NCI-H1417 (cell line): ENCODE measurements around the gene PLCB3.
A peak's percentile ranks its signal among the peaks of the same experiment; 100 is the strongest.

Source experiments
- DNase-seq, 3 experiments: peaks; one replicate each; lab custom pipeline; 2025; lab: John Stamatoyannopoulos, UW

Gene PLCB3

GRCh38 chr11:64222651-64223000 is 28.7 kb upstream of the PLCB3 start:
- DNase-seq: peak in 1 of 3 experiments; percentile 75

- DNase-seq: no peak
These were observed 28.2 kb upstream of the PLCB3 start for GRCh38 chr11:64223001-64223651.

DNA sequence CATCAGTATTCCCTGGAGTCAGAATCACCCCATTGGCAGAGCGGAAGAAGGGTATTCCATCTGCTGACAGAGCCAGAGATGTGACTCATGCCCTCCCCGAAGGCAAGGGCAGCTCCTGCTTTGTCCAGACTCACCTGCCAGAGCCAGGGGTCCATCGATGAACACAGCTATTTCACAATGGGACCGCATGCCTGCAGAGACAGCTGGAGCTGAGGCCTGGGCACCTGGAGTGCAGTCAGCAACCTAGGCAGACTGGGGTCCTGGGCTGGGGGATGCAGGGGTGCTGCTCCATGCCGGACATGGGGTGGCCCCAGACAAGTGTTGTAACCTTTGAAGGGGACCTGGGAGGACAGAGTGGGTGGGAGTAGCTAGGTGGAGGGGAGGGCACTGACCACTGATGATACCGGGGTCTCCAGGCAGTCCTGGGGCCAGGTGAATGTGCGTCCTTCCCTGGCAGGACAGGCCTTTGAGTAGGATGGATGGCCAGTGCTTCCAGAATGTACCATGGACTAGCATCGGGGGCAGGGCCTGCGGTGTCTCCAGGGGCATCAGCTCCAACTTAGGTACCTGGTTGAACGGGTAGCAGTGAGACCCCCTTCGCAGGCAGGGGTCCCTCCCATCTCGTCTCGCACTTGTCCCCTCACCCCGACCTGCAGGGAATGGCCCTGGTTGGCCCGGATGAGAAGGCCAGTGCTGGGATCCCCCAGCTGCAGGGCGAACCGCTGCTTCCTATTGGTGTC is 27.0 kb upstream of the PLCB3 start:
- no peak for DNase-seq

GRCh38 chr11:64224891-64225607 is 26.3 kb upstream of the PLCB3 start:
- DNase-seq: no peak

DNA sequence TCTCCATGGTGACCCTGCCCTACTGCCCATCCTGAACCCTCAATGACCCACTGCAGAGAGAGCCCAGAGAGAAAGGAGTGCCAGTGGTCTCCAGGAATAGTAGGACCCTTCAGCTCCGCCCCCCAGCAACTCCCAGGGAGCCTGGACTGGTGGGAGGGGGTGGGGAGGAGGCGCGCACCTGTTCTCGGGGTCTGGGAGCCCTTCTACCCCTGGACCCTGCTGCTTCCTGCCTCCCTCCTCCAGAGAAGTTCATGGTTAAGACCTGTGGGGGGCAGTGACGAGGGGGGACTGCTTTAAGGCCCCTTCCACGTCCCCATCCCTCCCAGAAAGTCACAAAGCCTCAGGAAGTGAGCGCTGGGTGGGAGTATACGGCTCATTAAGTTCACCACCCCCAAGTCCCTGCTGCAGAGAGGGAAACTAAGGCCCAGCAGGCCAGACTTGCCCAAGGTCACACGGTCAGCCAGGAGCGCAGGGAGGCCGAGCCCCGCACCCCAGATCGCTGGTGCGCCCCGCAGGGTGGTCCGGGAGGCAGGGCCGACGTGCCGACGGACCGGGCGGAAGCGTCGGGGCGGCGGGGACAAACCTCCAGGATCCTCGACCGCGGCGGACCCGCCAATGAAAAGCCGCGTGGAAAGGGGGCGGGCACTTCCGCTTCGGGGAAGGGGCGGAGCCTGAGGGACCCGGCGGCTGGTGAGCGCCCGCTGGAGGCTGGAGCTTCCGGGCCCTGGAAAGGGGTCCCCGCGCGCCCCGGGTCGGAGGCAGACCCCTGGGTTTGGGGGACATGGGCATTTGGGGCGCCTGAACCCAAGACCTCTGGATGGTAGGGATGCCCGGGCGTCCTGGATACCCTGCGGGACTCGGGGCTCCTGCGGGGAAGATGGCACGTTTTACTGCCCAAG is 25.5 kb upstream of the PLCB3 start, which contains the start of the genes NUDT22 and TRPT1:
TSS of gene NUDT22 (plus strand) at position 667 of the 899 bp plus-strand sequence. CDS start 379 bp downstream, outside the sequence.
TSS of gene TRPT1 (minus strand) at position 579 of the 899 bp plus-strand sequence. CDS start at position 253, 326 bp downstream.
- DNase-seq: peak; percentile 87 to 93 (median 90)

DNA sequence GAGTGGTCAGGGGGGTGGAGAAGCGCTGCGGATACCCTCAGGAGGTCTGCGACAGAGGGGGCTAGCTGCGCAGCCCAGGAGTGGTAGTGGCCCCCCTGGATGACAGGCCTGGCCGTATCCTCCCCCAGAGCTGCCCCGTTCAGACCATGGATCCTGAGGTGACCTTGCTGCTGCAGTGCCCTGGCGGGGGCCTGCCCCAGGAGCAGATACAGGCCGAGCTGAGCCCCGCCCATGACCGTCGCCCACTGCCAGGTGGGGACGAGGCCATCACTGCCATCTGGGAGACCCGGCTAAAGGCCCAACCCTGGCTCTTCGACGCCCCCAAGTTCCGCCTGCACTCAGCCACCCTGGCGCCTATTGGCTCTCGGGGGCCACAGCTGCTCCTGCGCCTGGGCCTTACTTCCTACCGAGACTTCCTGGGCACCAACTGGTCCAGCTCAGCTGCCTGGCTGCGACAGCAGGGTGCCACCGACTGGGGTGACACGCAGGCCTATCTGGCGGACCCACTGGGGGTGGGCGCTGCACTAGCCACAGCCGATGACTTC is 24.8 kb upstream of the PLCB3 start:
- peak in 2 of 3 experiments; percentile 79 to 80 for DNase-seq

- DNase-seq: no peak
These were observed 23.8 kb upstream of the PLCB3 start for GRCh38 chr11:64227405-64227956.

DNA sequence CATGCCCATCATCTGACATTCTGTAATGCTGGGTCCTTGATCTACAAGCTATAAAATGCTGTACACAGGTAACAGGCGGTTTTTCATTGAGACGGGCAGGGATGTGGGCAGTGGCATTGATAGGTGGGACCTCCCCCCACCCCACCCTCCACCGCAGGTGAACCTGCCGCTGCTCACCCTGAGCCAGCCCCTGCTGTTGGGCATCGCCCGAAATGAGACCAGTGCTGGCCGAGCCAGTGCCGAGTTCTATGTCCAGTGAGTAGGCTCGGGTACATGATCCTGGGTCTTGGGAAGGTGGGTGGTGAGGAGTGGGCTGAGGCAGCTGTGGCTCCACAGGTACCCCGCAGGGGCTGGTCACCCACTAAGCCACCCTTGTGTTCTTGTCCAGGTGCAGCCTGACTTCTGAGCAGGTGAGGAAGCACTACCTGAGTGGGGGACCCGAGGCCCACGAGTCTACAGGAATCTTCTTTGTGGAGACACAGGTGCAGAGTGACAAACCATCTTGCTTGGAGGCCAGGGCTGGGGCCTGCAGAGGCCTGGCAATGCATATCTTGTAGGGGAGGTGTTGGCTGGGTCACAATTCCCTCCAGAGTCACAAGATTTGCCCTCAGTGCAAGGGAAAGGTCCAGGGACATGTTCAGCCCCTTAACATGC is 22.1 kb upstream of the PLCB3 start:
- no peak for DNase-seq

DNA sequence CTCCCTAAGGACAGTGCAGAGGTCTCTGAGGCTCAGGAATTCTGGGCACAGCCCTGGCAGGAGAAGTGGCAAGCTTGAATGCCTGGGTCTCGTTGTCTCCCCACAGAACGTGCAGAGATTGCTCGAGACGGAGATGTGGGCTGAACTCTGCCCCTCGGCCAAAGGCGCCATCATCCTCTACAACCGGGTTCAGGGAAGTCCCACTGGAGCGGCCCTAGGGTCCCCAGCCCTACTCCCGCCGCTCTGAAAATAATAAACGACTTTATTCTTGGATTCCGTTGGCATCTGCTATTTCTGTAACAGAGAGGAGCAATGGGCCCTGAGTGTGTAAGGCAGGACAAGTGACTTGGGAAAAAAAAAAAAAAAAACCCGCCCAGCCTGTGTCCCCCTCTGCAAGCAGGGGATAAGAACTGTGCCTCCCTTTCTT is 21.6 kb upstream of the PLCB3 start:
- no peak for DNase-seq

- peak; percentile 96 to 99 (median 98) for DNase-seq
These were observed 21.0 kb upstream of the PLCB3 start, which contains the start of gene DNAJC4 for GRCh38 chr11:64230171-64230984. DNAJC4 (plus strand) TSS chr11:64230548; CDS start chr11:64230855, 307 bp downstream.

DNA sequence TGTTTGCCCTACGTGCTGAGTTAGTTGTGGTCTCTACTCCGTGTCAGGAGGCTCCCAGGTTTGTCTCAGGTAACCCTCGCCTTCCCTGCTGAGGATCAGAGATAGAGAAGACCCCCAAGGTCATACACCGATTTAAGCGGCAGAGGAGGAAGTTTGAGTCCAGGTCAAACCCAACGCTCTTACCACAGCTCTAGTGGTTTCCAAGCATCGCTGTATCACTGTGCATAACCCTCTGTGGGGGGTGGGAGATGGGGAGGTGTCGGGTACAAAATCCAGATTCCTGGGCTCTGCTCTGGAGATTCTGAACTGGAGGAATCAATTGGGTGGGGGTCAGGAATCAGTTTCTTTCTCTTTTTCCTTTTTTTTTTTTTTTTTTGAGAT is 20.4 kb upstream of the PLCB3 start:
- DNase-seq: no peak

DNA sequence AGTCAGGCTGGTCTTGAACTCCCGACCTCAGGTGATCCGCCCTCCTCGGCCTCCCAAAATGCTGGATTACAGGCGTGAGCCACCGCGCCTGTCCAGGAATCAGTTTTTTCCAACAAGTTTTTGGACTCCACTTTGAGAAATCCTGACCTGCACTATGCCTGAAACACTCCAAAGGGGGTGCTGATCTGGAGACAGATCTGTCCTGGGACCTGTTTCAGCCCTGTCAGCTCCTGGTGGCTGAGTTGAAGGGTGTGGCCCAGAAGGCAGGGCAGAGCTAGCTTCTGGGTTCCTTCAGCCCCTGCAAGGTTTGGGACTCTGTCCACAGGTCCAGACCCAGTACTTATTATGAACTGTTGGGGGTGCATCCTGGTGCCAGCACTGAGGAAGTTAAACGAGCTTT is 19.8 kb upstream of the PLCB3 start:
- DNase-seq: no peak

GRCh38 chr11:64232182-64232966 is 19.0 kb upstream of the PLCB3 start:
- no peak for DNase-seq

DNA sequence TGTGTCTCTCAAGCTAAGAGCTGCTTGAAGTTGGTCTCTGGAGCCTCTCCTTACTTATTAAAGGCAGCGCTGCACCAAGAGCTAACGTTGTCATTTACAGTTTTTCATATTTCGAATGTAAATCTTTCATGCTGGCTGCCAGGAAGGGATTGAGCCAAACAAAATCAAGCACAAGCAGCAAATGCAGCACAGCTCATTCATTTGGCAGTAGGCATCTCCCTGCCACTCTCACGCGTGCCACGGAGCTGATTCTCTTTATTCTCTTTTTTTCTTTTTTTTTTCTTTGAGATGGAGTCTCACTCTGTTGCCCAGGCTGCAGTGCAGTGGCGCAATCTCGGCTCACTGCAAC is 18.4 kb upstream of the PLCB3 start:
- no peak for DNase-seq

- DNase-seq: peak; percentile 49 to 78 (median 76)
These were observed 17.3 kb upstream of the PLCB3 start, which contains the start of gene VEGFB for GRCh38 chr11:64233913-64234586. VEGFB (plus strand) TSS chr11:64234584; CDS start chr11:64234834, 250 bp downstream.

DNA sequence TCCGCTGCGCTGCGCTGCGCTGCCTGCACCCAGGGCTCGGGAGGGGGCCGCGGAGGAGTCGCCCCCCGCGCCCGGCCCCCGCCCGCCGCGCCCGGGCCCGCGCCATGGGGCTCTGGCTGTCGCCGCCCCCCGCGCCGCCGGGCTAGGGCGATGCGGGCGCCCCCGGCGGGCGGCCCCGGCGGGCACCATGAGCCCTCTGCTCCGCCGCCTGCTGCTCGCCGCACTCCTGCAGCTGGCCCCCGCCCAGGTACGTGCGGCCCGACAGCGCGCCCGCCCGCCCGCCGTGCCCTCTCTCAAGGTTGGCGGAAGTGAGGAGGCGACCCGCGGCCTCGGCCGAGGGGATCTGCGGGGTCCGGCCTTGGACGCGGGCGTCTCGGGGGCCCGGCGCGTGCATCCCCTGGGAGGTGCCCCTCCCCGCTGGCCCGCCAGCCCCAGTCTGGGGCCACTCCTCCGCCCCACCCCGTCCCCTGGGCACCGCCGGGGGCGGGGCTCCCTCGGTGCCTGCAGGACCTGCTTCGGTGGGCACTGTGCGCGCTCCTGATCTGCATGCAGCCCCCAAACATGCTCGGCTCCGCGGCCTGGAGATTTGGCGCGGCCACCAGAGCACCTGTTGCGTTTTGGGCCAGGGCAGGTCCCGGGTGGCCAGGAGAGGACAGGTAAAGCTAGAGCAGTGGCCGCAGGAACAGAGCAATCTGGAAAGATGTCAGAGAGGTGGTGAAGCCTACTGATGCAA is 16.5 kb upstream of the PLCB3 start:
- DNase-seq: peak; percentile 33 to 68 (median 66)

- DNase-seq: peak in 1 of 3 experiments; percentile 26
These were observed 15.7 kb upstream of the PLCB3 start for GRCh38 chr11:64235437-64236161.
